HEK293 (cell line): ENCODE measurements around the gene ARSB.

Experiments
- KLF1 ChIP-seq: fragments of 450-650 bp; formaldehyde crosslinking; IDR thresholded peaks from 2 replicates; pipeline ENCODE4 v1.5.1; 2016; ENCODE audit warnings: missing biosample characterization, missing genetic modification characterization
- ZNF629 ChIP-seq: fragments of 450-650 bp; formaldehyde crosslinking; IDR thresholded peaks from 2 replicates; pipeline ENCODE4 v1.5.1; 2017; ENCODE audit warnings: missing biosample characterization, missing genetic modification characterization
- TF ChIP-seq, protein P1 (sequence below): fragments of 450-650 bp; formaldehyde crosslinking; IDR thresholded peaks from 2 replicates; pipeline ENCODE4 v1.5.1; 2016; ENCODE audit warnings: missing biosample characterization, missing genetic modification characterization
- TF ChIP-seq, protein P2 (sequence below): fragments of 450-650 bp; formaldehyde crosslinking; IDR thresholded peaks from 2 replicates; pipeline ENCODE4 v1.5.1; 2016; ENCODE audit warnings: missing biosample characterization, missing genetic modification characterization

DNA sequence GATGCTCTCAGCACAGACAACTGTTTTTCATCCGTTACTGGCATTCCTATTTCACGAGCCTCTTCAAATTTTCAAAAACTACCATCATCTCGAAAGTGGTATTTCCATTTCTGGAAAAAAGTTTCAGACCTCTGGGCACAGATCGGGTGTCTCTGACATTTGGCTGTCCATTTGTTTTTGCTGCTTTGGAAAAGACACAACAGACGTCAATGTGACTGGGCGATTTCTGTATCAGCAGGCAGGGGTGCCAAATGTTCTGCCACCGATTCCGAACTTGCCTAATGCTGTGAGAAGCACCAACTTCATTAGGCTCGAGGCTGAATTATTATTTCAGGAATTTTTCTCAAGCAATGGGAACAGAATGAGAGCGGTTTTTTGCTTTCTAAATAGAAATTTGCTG lies 105.6 kb downstream of the ARSB start:
- TF ChIP-seq, protein P1, sequence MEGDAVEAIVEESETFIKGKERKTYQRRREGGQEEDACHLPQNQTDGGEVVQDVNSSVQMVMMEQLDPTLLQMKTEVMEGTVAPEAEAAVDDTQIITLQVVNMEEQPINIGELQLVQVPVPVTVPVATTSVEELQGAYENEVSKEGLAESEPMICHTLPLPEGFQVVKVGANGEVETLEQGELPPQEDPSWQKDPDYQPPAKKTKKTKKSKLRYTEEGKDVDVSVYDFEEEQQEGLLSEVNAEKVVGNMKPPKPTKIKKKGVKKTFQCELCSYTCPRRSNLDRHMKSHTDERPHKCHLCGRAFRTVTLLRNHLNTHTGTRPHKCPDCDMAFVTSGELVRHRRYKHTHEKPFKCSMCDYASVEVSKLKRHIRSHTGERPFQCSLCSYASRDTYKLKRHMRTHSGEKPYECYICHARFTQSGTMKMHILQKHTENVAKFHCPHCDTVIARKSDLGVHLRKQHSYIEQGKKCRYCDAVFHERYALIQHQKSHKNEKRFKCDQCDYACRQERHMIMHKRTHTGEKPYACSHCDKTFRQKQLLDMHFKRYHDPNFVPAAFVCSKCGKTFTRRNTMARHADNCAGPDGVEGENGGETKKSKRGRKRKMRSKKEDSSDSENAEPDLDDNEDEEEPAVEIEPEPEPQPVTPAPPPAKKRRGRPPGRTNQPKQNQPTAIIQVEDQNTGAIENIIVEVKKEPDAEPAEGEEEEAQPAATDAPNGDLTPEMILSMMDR (tag by site-specific recombination): no peak
- TF ChIP-seq, protein P2, sequence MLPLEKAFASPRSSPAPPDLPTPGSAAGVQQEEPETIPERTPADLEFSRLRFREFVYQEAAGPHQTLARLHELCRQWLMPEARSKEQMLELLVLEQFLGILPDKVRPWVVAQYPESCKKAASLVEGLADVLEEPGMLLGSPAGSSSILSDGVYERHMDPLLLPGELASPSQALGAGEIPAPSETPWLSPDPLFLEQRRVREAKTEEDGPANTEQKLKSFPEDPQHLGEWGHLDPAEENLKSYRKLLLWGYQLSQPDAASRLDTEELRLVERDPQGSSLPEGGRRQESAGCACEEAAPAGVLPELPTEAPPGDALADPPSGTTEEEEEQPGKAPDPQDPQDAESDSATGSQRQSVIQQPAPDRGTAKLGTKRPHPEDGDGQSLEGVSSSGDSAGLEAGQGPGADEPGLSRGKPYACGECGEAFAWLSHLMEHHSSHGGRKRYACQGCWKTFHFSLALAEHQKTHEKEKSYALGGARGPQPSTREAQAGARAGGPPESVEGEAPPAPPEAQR: no peak
- TF ChIP-seq ZNF629 (tag by site-specific recombination) (no peak), KLF1 (tag by site-specific recombination) (no peak)
